HepG2 (cell line): ENCODE data around the gene C2orf42. TPM values are rescaled to one million over a fixed set of nuclear protein-coding genes. Genes with fewer than 3 reads are reported as not detected.

Experiments
- ARNT ChIP-seq: fragments of 450-650 bp; IDR thresholded peaks from 2 replicates; pipeline ENCODE4 v1.6.1; 2017
- ATAD3A ChIP-seq: sonication (generic); formaldehyde crosslinking; IDR thresholded peaks from 2 replicates; pipeline ENCODE4 v1.4.0; 2020; ENCODE audit warnings: missing genetic modification reagents
- ATF1 ChIP-seq: IDR thresholded peaks from 2 replicates; pipeline ENCODE4 v1.6.1; 2016; ENCODE audit warnings: mild to moderate bottlenecking, control low read depth
- CEBPG ChIP-seq: IDR thresholded peaks from 2 replicates; pipeline ENCODE4 v1.6.1; 2016
- DZIP1 ChIP-seq: sonication (generic); formaldehyde crosslinking; IDR thresholded peaks from 2 replicates; pipeline ENCODE4 v1.5.0; 2020; ENCODE audit warnings: mild to moderate bottlenecking, missing genetic modification reagents
- FOXA3 ChIP-seq: IDR thresholded peaks from 2 replicates; pipeline ENCODE4 v1.6.1; 2016; ENCODE audit warnings: missing genetic modification reagents, missing compliant biosample characterization
- ISL2 ChIP-seq: sonication (generic); formaldehyde crosslinking; IDR thresholded peaks from 2 replicates; pipeline ENCODE4 v1.5.0; 2020; ENCODE audit warnings: missing genetic modification reagents
- JARID2 ChIP-seq: sonication (generic); formaldehyde crosslinking; IDR thresholded peaks from 2 replicates; pipeline ENCODE4 v1.8.1; 2023; ENCODE audit warnings: missing genetic modification reagents, inconsistent platforms; ENCODE audit not compliant: insufficient replicate concordance
- LRRFIP1 ChIP-seq: sonication (generic); formaldehyde crosslinking; conservative IDR thresholded peaks from 2 replicates; pipeline ENCODE4 v1.4.0; 2020; ENCODE audit warnings: missing genetic modification reagents
- MNT ChIP-seq: fragments of 450-650 bp; IDR thresholded peaks from 2 replicates; pipeline ENCODE4 v1.6.1; 2016
- NFE2L2 ChIP-seq: fragments of 150-350 bp; IDR thresholded peaks from 2 replicates; pipeline ENCODE4 v1.6.1; 2014; ENCODE audit warnings: low read length
- PRDM10 ChIP-seq: sonication (generic); formaldehyde crosslinking; IDR thresholded peaks from 2 replicates; pipeline ENCODE4 v1.4.0; 2020; ENCODE audit warnings: low read depth, missing genetic modification reagents
- TBL1XR1 ChIP-seq: fragments of 150-350 bp; IDR thresholded peaks from 2 replicates; pipeline ENCODE4 v1.6.1; 2014; ENCODE audit warnings: borderline replicate concordance, low read length; ENCODE audit not compliant: partially characterized antibody
- TEAD2 ChIP-seq: sonication (generic); formaldehyde crosslinking; IDR thresholded peaks from 2 replicates; pipeline ENCODE4 v1.9.0; 2021; ENCODE audit warnings: missing genetic modification reagents
- YEATS4 ChIP-seq: sonication (generic); formaldehyde crosslinking; IDR thresholded peaks from 2 replicates; pipeline ENCODE4 v1.4.0; 2020; ENCODE audit warnings: missing genetic modification reagents, borderline replicate concordance
- ZNF367 ChIP-seq: sonication (generic); formaldehyde crosslinking; IDR thresholded peaks from 2 replicates; pipeline ENCODE4 v1.4.0; 2020; ENCODE audit warnings: missing genetic modification reagents, borderline replicate concordance
- ZNF556 ChIP-seq: sonication (generic); formaldehyde crosslinking; IDR thresholded peaks from 2 replicates; pipeline ENCODE4 v1.4.0; 2020; ENCODE audit warnings: mild to moderate bottlenecking, missing genetic modification reagents, borderline replicate concordance
- ZNF589 ChIP-seq: sonication (generic); formaldehyde crosslinking; conservative IDR thresholded peaks from 2 replicates; pipeline ENCODE4 v1.8.0; 2022; ENCODE audit warnings: mild to moderate bottlenecking, moderate library complexity, missing genetic modification reagents
- ZNF615 ChIP-seq: sonication (generic); formaldehyde crosslinking; IDR thresholded peaks from 2 replicates; pipeline ENCODE4 v1.5.0; 2020; ENCODE audit warnings: mild to moderate bottlenecking, missing genetic modification reagents, borderline replicate concordance
- ZNF740 ChIP-seq: sonication (generic); formaldehyde crosslinking; IDR thresholded peaks from 2 replicates; pipeline ENCODE4 v1.4.0; 2020; ENCODE audit warnings: missing genetic modification reagents
- polyA plus RNA-seq, 8 experiments: library from polyadenylated mRNA; depleted of rRNA in 3 of 8; stranded (reverse) in 7 of 8; unstranded in 1 of 8; fragments of >200 nt; fragmentation: Illumina TruSeq in 4 of 8; extraction: Trizol in 4 of 8; gene quantifications; 2 replicates each; pipeline versions ENCODE4 v1.2.1 to v1.2.3, GENCODE V29; 2011 to 2016; ENCODE audit warnings: low read depth in 4 of 8, missing spikeins in 1 of 8, mixed read lengths in 1 of 8; ENCODE audit not compliant: insufficient read depth in 1 of 8
- total RNA-seq, 5 experiments: library from RNA; depleted of rRNA; stranded (reverse); fragments of >200 nt; fragmentation: Illumina TruSeq; extraction: Trizol; gene quantifications; 2 replicates each; pipeline ENCODE4 v1.2.3, GENCODE V29; 2016; ENCODE audit warnings: low read depth in 1 of 5

The C2orf42 gene
- total and polyA plus RNA-seq, 2 of the 13 experiments (the other 11 are each of a cell fraction or from before 2014, with no cell fraction given): 9.3 to 9.9 TPM

GRCh38 chr2:70141212-70141901 lies 49.5 kb downstream of the C2orf42 start (continued):
- no peak for TF ChIP-seq ZNF740 (CRISPR knock-in tag)
- no peak for TF ChIP-seq LRRFIP1 (CRISPR knock-in tag)
- TF ChIP-seq ARNT: no peak
- no peak for TF ChIP-seq ISL2 (CRISPR knock-in tag)
- TF ChIP-seq PRDM10 (CRISPR knock-in tag): no peak; the same call in 1 of the 2 replicates
- no peak for TF ChIP-seq ZNF367 (CRISPR knock-in tag)
- TF ChIP-seq ATAD3A (CRISPR knock-in tag): no peak
- no peak for TF ChIP-seq YEATS4
- no peak for TF ChIP-seq NFE2L2
- no peak for TF ChIP-seq TEAD2 (CRISPR knock-in tag)
- TF ChIP-seq ZNF556 (CRISPR knock-in tag): no peak
- TF ChIP-seq CEBPG (CRISPR knock-in tag): no peak
- TF ChIP-seq ZNF589 (CRISPR knock-in tag): no peak; the same call in 1 of the 2 replicates
- TF ChIP-seq DZIP1 (CRISPR knock-in tag): no peak
- TF ChIP-seq FOXA3: no peak
- no peak for TF ChIP-seq ZNF615 (CRISPR knock-in tag)
- no peak for TF ChIP-seq JARID2 (CRISPR knock-in tag)
- TF ChIP-seq ATF1 (CRISPR knock-in tag): no peak
- TF ChIP-seq MNT: no peak
- TF ChIP-seq TBL1XR1: no peak
